GM18951 (cell line): ENCODE results near the gene NPR2.

Source experiments
- POLR2A ChIP-seq: IDR thresholded peaks from 4 replicates; pipeline ENCODE4 v1.6.1; 2011; ENCODE audit warnings: mild to moderate bottlenecking; ENCODE audit not compliant: insufficient read length, insufficient read depth; ENCODE audit errors: extremely low read depth
- in situ Hi-C: fragments of 300-500 bp; cut with MboI; formaldehyde crosslinking; loops from one replicate; pipeline ENCODE4 v1.12.0; 2022; ENCODE audit warnings: low sequenced_read_pairs, mixed read lengths, inconsistent platforms; ENCODE audit not compliant: unreplicated experiment

Gene NPR2

GRCh38 chr9:35795695-35796094, 4.3 kb downstream of the NPR2 start:
- no peak for TF ChIP-seq POLR2A
- in situ Hi-C loops: loop anchor here (25.0 kb wide), 1 partner anchor 92 kb away; no protein-coding TSS in a partner anchor

GRCh38 chr9:35797311-35798109, 6.1 kb downstream of the NPR2 start:
- TF ChIP-seq POLR2A: no peak
- in situ Hi-C loops: loop anchor here (25.0 kb wide), 1 partner anchor 90 kb away; no protein-coding TSS in a partner anchor

GRCh38 chr9:35798658-35799374, 7.4 kb downstream of the NPR2 start:
- in situ Hi-C loops: loop anchor here (25.0 kb wide), 1 partner anchor 88 kb away; no protein-coding TSS in a partner anchor
- TF ChIP-seq POLR2A: no peak

GRCh38 chr9:35800530-35800929, 9.1 kb downstream of the NPR2 start:
- TF ChIP-seq POLR2A: no peak
- in situ Hi-C loops: no loop called here

GRCh38 chr9:35801328-35802128, 10.1 kb downstream of the NPR2 start:
- no peak for TF ChIP-seq POLR2A
- in situ Hi-C loops: no loop called here

GRCh38 chr9:35806101-35806500, 14.7 kb downstream of the NPR2 start:
- in situ Hi-C loops: no loop called here

GRCh38 chr9:35808433-35808832, 17.0 kb downstream of the NPR2 start:
- no peak for TF ChIP-seq POLR2A
- in situ Hi-C loops: no loop called here

More at GRCh38 chr9:35806101-35806500, 14.7 kb downstream of the NPR2 start:
- TF ChIP-seq POLR2A: no peak

GRCh38 chr9:35810122-35810521, 18.7 kb downstream of the NPR2 start:
- no peak for TF ChIP-seq POLR2A
- in situ Hi-C loops: no loop called here

- TF ChIP-seq POLR2A: no peak
- in situ Hi-C loops: no loop called here
Observed at GRCh38 chr9:35811381-35812024, 20.1 kb downstream of the NPR2 start.

GRCh38 chr9:35812025-35812602, 20.7 kb downstream of the NPR2 start, which contains the start of gene SPAG8:
Gene SPAG8 (minus strand): TSS chr9:35812262. CDS start chr9:35812147, 115 bp downstream.
- in situ Hi-C loops: no loop called here
- TF ChIP-seq POLR2A: peak; percentile 48

- in situ Hi-C loops: no loop called here
- TF ChIP-seq POLR2A: no peak
Observed at GRCh38 chr9:35813434-35814105, 22.2 kb downstream of the NPR2 start.
